Measurements from ENCODE around the gene SRSF5. TPM values are rescaled to one million over a fixed set of nuclear protein-coding genes. Genes with fewer than 3 reads are reported as not detected.
"Not testable (repeated sequence)": the region's sequence is repeated elsewhere in the genome, so short reads cannot be mapped to it uniquely, and the experiment has no call there.

Gene SRSF5
- total RNA-seq, 1 donor from 2014 or later: 253 TPM

DNA sequence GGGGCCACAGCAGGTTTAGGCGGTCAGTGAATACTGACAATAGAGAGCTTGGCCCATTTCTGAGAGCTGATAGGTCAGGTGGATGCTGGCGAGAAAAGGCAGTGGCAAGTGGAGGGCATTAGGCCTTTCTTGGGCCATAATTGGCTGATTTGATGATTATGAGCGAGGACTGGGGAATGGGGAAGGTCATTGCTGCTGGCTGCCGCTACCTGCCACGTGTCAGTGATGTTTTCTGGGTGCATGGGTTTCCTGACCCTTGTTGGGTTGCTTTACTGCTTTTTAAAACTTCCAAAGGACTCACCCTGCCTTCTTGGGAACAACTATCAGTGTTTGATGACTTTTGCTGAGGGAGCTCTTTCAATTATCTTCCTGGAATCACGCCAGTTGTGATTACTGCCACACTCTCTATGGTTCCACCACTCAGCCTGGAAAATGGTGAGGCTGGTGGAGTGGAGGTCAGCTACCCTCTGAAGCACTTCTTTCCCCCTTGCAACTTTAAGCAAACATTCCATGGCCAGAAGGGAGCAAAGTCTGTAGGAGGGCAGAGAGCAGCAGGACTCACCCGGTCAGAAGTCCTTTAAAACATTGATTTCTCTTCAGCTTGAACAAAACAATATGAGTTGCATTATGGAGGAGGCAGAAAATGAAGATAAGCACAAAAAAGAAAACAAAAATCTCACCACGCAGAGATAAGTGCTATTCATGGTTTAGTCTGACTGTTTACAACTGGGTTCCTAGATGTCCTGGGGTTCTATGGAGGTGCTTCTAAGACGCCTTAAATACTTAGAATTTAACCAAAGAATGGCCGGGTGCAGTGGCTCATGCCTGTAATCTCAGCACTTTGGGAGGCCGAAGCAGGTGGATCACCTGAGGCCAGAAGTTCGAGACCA, 42.2 kb downstream of the SRSF5 start:
- no peak for DNase-seq

DNA sequence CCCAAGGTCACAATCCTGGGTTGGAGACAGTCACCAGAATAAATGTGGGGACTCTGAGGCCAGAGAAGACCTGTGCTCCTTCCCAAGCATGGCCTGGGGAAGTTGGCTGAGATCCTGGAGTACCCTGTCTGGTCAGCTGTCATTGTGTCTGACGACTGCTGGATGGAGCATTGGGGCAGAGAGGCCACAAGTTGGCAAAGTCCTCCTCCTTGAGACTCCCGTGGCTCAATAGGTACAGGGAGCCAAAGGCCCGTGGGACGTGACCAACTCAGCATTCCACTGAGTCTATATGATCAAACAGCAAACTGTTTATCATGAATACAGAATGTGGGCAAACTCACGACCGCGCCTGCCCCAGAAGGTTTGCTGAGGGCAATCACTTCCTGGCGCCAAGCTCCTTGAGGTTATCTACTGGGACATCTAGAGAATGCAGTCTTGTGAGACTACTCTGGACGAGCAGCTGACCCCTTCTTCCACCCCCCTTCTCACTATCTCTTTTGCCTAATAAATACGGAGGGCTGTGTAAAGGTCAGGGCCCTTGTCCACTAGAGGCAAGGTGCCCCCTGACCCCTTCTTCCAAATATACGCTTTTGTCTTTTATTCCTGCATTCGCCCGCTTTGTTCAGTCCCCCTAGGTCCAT, 44.4 kb downstream of the SRSF5 start:
- no peak for DNase-seq

- DNase-seq: no peak
Measured at GRCh38 chr14:69811868-69812252, 44.9 kb downstream of the SRSF5 start.

DNA sequence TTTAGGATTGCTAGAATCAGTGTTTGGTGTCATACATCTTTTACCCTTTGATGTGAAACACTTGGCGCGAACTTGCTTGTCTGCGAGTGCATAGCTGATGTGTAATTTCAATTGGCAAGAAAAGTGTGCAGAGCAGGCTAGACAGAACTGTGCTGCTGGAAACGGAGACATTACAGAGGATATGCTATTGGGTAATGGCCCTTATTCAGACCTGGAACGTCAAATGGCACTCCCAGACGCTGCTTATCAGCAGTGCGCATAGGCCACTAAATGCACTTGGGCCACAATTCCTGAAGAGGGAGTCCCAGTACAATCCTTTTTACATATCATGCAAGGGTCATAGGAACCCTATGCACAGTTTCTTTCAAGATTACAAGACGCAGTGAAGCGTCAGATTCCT, 45.8 kb downstream of the SRSF5 start:
- no peak for DNase-seq

DNA sequence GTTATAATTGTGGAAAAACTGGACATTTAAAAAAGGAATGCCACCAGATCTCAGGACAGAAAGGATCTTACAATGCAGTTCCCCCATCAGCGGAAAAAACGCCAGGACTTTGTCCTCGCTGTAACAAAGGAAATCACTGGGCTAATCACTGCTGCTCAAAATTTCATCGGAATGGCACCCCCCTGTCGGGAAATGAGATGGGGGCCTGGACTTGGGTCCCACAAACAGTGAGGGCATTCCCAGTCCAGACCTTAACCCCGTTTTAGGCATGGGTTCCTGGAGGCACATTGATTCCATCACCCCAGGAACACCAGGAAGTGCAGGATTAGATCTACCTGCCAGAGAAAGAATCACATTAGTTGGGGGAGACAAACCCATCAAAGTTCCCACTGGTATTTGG, 46.4 kb downstream of the SRSF5 start:
- DNase-seq: not testable (repeated sequence)

DNA sequence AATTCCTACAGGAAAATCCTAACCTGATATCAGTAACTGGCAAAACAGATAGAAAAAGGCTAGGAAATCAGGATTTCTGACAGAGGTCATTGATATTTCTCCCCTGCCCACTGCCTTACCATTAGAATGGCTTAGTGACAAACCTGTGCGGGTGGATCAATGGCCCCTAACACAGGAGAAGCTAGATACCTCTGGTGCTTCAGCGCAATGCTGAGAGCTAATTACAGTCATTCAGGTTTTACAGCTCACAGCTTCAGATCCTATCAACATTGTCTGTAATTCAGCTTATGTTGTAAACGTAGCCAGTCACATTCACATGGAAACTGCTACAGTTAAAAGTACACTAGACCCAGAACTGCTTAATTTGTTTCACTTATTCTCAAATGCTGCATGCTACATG, 47.5 kb downstream of the SRSF5 start:
- DNase-seq: no peak

DNA sequence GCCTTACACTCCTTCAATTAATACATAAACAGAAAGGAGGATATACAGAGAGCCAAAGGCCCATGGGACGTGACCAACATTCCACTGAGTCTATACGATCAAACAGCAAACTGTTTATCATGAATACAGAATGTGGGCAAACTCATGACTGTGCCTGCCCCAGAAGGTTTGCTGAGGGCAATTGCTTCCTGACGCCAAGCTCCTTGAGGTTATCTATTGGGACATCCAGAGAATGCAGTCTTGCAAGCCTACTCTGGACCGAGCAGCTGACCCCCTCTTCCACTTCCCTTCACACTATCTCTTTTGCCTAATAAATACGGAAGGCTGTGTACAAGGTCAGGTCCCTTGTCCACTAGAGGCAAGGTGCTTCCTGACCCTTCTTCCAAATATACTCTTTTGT, 48.6 kb downstream of the SRSF5 start:
- DNase-seq: no peak

DNA sequence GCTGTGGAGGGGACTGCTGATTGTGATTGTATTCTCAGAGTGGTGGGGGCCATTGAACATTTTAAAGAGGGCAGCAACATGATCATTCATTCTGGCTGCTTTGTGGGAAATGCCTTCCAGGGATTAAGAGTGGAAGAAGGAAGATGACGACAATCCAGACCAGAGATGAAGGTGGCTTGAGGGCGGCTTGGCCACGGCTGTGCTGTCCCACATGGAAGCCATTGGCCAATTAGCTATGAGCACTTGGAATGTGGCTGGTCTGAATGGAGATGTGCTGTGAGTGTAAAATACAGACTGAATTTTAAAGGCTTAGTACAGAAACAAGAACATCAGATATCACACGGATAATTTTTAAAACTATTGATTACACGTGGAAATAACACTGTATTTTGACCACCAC, 49.3 kb downstream of the SRSF5 start:
- no peak for DNase-seq

GRCh38 chr14:69818758-69819191, 51.8 kb downstream of the SRSF5 start:
- DNase-seq: peak; percentile 47

GRCh38 chr14:69819607-69820006, 52.7 kb downstream of the SRSF5 start:
- no peak for DNase-seq

GRCh38 chr14:69820991-69821390, 54.0 kb downstream of the SRSF5 start:
- no peak for DNase-seq

Small RNA genes within 50 kb of the gene (small RNA-seq; reads per million reads assigned to genes)
- gene RF00614 (ENCODE audit: low replicate concordance): not detected

Other genes starting within 250 kb of the SRSF5 start
- gene CCDC177, start 192.3 kb upstream of the SRSF5 start, total RNA-seq: not detected
- gene SUSD6, start 155.5 kb upstream of the SRSF5 start, total RNA-seq: 18.5 TPM
- not detected for gene SLC10A1, start 30.1 kb downstream of the SRSF5 start, total RNA-seq
- gene SMOC1, start 112.3 kb downstream of the SRSF5 start, total RNA-seq: 5.9 TPM

All from skin of body (tissue), 3 donors.